SJCRH30 (cell line): ENCODE measurements around the gene RTP3. TPM values are rescaled to one million over a fixed set of nuclear protein-coding genes. Genes with fewer than 3 reads are reported as not detected.

ENCODE experiments used
- DNase-seq, 2 experiments: peaks; one replicate each; pipeline ENCODE4 v3.0.0-alpha.2; 2015 to 2020
- H3K27ac ChIP-seq: fragments of 250-450 bp; sonication (Bioruptor Pico); 2 replicates; pipeline ENCODE4 v1.5.1; 2020; ENCODE audit warnings: mild to moderate bottlenecking, moderate library complexity
- H3K27me3 ChIP-seq: fragments of 250-450 bp; sonication (Bioruptor Pico); 2 replicates; pipeline ENCODE4 v1.5.1; 2020; ENCODE audit warnings: mild to moderate bottlenecking, moderate library complexity
- H3K36me3 ChIP-seq: fragments of 250-450 bp; sonication (Bioruptor Pico); 2 replicates; pipeline ENCODE4 v1.5.1; 2020; ENCODE audit warnings: mild to moderate bottlenecking, moderate library complexity
- H3K4me1 ChIP-seq: fragments of 250-450 bp; sonication (Bioruptor Pico); 2 replicates; pipeline ENCODE4 v1.5.1; 2020; ENCODE audit warnings: mild to moderate bottlenecking, moderate library complexity
- H3K4me3 ChIP-seq: fragments of 250-450 bp; sonication (Bioruptor Pico); 2 replicates; pipeline ENCODE4 v1.5.1; 2020; ENCODE audit warnings: mild to moderate bottlenecking, moderate library complexity
- H3K9me3 ChIP-seq: fragments of 250-450 bp; sonication (Bioruptor Pico); replicated peaks from 2 replicates; pipeline ENCODE4 v1.5.1; 2020; ENCODE audit warnings: mild to moderate bottlenecking, moderate library complexity
- total RNA-seq: library from RNA; depleted of rRNA; stranded (reverse); fragments of >200 nt; shearing (Covaris generic); gene quantifications from 2 replicates; pipeline ENCODE4 v1.2.3, GENCODE V29; 2014; rRNA removed

The RTP3 gene
- total RNA-seq: not detected in 2 replicates

DNA sequence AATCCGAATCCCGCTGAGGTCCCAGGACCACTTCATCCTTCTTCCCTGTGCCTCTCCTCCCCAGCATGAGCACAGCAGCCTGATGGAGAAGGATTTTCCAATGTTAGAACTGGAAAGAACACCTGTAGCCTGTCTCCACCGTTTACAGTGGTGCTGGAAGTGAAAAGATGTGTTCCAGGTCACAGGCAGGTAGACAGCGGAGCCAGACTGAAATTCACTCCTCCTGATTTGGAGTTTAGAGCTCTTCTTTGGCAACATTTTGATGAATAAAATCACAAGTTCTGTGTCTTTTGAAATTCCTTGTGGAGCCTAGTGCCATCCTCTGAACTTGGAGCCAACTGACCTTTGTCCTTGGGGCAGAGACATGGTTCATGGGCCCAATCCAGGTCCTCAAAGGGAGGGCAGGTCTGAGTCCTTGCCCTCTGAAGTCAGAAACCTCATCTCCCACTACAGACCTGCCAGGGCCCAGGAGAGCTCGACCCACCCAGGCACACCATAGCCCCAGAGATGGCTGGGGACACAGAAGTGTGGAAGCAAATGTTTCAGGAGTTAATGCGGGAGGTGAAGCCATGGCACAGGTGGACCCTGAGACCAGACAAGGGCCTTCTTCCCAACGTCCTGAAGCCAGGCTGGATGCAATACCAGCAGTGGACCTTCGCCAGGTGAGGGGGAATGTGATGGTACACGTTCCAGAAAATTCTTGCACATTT is at the start of gene RTP3:
Gene RTP3 (plus strand): TSS at position 421 of the 710 bp plus-strand sequence. CDS start 87 bp downstream, at position 508.
- H3K27ac ChIP-seq: no peak within 1 kb of the TSS
- DNase-seq: no peak

DNA sequence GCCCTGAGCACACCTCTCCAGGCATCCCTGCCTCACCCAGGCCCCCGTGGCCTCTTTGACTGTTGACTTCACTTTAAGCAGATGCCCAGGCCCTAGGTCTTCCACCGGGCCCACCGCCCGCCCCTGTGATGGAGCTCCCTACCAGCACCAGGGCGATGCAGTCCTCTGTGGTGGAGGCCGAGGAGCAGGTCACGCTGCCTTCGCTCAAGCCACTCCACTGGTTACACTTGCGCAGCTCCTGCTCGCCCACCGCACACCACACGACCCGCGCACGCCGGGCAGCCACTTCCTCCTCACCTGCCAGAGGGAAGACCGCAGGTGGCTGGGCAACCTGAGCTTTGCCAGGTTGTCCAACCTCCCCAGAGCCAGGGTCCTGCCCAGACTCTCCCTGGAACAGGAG is 49.1 kb upstream of the RTP3 start:
- H3K27me3 ChIP-seq: no peaks in the 10 kb centered on the region
- no peaks in the 10 kb centered on the region for H3K4me1 ChIP-seq
- no peak for DNase-seq
- H3K27ac ChIP-seq: no peak overlapping the region
- no peaks in the 10 kb centered on the region for H3K9me3 ChIP-seq
- H3K36me3 ChIP-seq: no peaks in the 10 kb centered on the region
- H3K4me3 ChIP-seq: no peak overlapping the region

More for the DNA sequence above, at the start of gene RTP3:
- Histone ChIP-seq H3K27me3 (no peaks in the 10 kb centered on the region), H3K36me3 (no peaks in the 10 kb centered on the region), H3K9me3 (no peaks in the 10 kb centered on the region), H3K4me1 (peaks cover 4% of the 10 kb centered on the region), H3K4me3 (no peak within 1 kb of the TSS)

DNA sequence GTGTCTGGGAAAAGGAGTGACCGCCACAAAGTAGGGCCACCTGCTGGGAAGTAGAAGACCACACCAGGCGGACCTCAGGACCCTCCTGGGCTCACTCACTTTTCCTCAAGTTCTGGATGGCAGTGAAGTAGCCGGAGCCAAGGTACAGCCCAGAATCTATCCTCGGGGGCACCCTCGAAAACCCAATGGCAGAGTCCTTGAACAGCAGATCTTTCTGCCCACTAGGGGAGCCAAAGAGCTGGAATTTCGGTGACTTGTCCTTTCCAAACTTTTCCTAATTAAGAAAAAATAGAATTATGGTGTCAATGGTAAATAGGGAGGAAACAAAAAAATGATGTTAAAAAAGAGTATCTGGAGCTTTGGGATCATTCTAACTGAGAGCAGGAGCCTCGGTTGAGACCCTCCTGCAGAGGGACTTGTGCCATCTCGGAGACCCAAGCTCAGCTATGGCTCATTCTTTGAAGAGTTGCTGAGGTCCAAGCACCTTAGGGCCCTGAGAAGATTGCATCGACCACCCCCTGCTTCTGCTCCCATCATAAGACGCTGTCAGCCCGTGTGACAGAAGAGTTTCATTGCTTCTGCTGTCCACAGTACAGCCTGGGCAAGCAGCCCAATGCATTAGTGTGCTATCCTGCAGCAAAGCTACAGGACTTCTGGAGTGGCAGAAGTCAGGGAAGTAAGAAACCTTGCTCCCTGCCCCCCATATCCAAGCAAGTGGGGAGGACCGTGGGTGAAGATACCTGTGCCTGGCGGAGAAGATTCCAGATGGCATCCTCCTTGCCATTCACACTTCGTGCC is 47.8 kb upstream of the RTP3 start:
- Histone ChIP-seq H3K27me3 (no peaks in the 10 kb centered on the region), H3K27ac (no peak overlapping the region), H3K9me3 (no peaks in the 10 kb centered on the region), H3K4me3 (no peak overlapping the region), H3K36me3 (no peaks in the 10 kb centered on the region), H3K4me1 (no peaks in the 10 kb centered on the region)
- DNase-seq: peak in 1 of 2 experiments; percentile 22

DNA sequence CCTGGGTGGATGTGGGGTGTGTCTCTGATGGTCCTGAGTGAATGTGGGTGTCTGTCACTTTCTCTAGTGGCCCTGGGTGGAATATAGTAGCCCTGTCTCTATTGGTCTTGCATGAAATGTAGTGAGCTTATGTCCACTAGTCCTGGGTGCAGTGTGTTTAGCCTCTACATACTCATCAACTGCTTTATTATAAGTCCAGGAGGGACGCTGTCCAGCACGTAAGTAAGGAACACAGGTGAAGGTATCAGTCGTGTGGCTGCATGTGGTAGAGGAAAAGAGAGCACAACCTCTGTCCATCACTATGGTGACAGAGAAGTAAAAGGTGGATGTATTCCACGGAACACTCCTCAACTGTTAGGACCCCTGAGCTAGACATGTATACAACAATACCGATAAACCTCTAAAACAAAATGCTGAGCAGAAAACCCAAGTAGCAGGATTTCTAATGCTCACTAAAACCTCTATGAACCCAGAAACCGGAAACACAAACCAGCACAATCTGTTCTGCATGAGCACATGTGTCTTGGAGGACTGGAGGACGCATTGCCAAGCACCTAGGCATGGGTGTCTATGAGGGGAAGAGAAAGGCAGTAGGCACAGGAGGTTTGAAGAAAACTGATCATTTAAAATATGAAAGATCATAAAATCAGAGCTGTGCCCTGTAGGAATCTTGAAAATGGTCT is 44.1 kb upstream of the RTP3 start:
- no peak overlapping the region for H3K4me3 ChIP-seq

DNA sequence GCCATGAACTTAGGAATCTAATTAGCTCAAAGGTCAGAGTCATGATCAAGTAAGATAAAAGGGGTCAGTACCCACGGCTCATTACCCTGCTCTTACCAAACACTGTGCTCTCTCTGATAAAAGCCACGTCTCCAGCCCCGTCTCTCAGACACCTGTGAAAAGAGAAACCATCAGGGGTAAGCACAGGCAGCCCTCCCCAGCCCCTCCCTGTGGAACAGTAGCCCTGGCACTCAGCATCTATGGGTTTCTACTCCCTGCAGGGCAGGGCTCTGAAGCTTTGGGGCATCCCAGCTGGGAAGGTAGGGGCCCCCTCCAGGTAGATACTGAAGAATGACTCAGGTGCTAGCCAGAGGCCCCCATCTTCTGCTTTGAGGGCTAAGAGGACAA is 43.6 kb upstream of the RTP3 start:
- Histone ChIP-seq H3K9me3 (no peaks in the 10 kb centered on the region), H3K27me3 (no peaks in the 10 kb centered on the region), H3K27ac (no peak overlapping the region), H3K36me3 (no peaks in the 10 kb centered on the region), H3K4me1 (no peaks in the 10 kb centered on the region), H3K4me3 (no peak overlapping the region)
- DNase-seq: no peak

More for the DNA sequence above, 44.1 kb upstream of the RTP3 start:
- Histone ChIP-seq H3K27me3 (no peaks in the 10 kb centered on the region), H3K4me1 (no peaks in the 10 kb centered on the region), H3K9me3 (no peaks in the 10 kb centered on the region), H3K36me3 (no peaks in the 10 kb centered on the region), H3K27ac (no peak overlapping the region)
- no peak for DNase-seq

DNA sequence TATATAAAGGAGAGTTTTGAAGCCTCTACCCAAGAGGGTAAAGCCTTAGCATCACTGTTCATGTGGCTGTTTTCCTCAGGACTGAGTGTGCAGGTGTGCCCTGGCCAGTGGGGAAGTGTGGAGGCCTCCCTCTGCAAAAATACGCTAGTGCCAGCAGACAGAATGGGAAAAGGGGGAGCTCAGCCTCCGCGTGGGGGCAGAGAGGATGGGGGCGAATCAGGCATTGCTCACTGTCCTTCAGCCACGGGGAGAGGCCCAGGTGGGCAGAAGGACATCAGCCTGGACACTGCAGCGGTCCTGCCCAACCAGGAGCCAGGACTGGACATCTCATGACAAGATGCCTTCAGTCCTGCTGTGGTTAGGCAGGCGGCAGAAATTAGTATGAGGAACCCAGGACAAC is 43.2 kb upstream of the RTP3 start:
- DNase-seq: no peak
- no peak overlapping the region for H3K27ac ChIP-seq
- H3K9me3 ChIP-seq: no peaks in the 10 kb centered on the region
- H3K4me1 ChIP-seq: no peaks in the 10 kb centered on the region
- H3K27me3 ChIP-seq: no peaks in the 10 kb centered on the region
- no peaks in the 10 kb centered on the region for H3K36me3 ChIP-seq
- H3K4me3 ChIP-seq: no peak overlapping the region

DNA sequence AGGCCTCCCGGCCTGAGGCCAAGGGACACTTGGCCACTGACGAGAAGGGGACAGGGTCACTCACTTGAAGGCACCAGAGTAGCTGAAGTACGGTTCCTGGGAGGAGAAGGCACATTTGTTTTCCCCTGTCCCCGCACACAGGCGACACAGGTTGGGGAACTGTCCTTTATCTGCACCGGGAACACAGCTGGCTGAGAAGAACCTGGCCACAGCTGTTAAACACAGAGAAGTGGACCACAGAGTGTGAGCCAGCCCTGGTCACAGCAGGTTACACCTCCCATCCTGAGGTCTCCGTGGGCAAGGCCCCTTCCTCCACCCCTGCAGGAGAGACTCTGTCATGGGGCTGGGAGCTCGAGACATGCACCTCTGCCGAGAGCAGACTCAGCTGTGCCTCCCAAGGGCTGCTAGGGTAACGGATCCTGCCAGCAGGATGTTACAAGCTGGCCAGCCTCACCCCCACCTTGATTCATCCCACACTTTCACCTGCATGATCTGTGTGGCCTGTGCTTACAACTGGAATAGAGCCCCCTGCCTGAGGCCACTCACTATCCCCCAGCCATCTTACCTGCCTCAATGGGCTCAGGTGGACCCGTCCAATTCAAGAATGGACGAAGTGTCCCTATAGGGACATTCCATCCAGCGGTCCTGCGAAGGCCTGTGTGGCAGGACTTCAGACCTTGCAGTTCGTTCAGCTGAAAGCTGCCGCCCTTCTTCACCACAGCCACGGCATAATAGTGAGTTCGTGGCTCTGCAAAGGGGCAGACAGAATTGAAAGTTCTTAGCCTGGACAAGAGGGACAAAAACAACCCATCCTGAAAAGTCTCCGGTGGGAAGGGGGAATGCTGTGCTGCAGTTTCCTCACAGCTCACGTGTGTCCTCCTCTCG is 42.3 kb upstream of the RTP3 start:
- Histone ChIP-seq H3K36me3 (no peaks in the 10 kb centered on the region), H3K9me3 (no peaks in the 10 kb centered on the region), H3K4me3 (no peak overlapping the region), H3K27me3 (no peaks in the 10 kb centered on the region), H3K27ac (no peak overlapping the region), H3K4me1 (no peaks in the 10 kb centered on the region)
- DNase-seq: no peak

DNA sequence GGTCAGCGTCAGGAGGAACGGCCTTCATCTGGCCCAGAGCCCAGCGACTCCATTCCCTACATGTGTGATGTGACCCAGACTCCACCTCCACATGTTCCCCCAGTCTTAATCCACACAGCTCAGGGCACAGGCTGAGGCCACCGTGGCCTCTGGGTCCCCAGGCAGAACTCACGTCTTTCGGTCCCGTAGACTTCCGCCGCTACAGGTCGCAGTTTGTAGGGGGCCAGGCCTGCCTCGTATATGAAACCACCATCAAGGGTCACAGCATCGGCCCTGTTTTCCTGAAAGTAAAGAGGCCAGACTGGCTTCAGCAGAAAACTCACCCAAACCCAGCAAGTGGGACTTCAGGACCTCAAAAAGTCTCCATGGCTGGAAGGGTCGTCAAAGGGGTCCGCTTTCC is 41.7 kb upstream of the RTP3 start:
- Histone ChIP-seq H3K36me3 (no peaks in the 10 kb centered on the region), H3K9me3 (no peaks in the 10 kb centered on the region), H3K4me1 (no peaks in the 10 kb centered on the region), H3K4me3 (no peak overlapping the region), H3K27ac (no peak overlapping the region), H3K27me3 (no peaks in the 10 kb centered on the region)
- DNase-seq: no peak

DNA sequence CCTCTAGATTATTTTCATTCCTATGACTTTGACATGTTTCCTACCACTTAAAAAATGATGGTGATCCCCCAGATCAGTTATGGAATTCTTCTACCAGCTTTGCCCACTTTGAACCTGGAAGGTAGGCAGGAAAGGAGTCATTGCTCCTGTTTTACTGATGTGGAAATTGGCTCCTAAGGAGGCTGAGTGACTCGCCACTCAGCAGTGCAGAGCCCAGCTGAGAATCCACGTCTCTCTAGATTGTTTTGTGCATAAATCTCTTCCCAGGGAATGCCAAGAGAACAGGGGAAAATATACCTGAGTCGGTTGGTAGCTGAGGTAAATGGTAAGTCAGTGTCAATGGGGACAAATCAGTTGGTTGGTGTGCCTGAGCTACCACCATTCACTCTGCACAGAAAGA is 37.7 kb upstream of the RTP3 start:
- Histone ChIP-seq H3K27me3 (no peaks in the 10 kb centered on the region), H3K27ac (no peak overlapping the region), H3K9me3 (no peaks in the 10 kb centered on the region), H3K4me1 (no peaks in the 10 kb centered on the region), H3K4me3 (no peak overlapping the region), H3K36me3 (no peaks in the 10 kb centered on the region)
- no peak for DNase-seq

DNA sequence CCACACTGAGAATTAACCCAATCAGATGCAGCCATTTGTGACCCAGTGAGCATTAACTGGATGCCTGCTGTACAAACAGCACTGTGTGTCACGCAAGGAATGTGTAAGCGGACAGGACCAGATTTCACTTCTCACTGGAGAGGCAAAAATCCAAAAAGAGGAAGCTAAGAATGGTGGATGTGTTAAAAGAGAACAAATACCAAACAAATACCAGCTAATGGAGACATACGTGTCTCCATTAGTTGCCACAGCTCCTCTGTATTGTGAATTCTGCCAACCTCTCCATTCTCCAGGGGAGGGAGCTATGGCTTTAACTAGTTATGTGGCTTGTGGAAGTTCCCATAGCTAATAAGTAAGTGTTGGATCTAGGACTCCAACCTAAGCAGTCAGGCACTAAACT is 35.7 kb upstream of the RTP3 start:
- Histone ChIP-seq H3K27me3 (no peaks in the 10 kb centered on the region), H3K4me3 (no peak overlapping the region), H3K9me3 (no peaks in the 10 kb centered on the region), H3K36me3 (no peaks in the 10 kb centered on the region), H3K4me1 (no peaks in the 10 kb centered on the region), H3K27ac (no peak overlapping the region)
- peak in 1 of 2 experiments; percentile 4 for DNase-seq

DNA sequence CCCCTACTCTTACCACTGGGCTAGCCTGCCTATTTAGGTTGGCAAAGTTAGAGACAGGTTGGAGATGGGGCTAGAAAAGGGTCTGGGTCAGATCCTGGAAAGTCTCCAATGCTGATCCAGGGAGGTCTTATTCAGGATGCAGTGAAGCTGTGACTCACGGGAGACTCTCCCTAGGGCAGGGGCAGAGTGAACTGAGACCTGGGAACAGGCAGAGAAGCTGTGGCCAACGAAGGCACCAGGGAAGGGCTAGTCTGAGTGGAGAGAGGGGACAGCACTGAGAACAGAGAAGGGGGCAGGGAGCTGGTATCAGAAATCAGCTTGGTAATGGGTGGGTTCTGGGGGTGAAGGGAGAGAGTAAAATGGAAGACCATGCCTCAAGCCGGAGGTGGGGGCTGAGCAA is 35.3 kb upstream of the RTP3 start:
- H3K27ac ChIP-seq: no peak overlapping the region
- DNase-seq: no peak
- no peaks in the 10 kb centered on the region for H3K27me3 ChIP-seq

DNA sequence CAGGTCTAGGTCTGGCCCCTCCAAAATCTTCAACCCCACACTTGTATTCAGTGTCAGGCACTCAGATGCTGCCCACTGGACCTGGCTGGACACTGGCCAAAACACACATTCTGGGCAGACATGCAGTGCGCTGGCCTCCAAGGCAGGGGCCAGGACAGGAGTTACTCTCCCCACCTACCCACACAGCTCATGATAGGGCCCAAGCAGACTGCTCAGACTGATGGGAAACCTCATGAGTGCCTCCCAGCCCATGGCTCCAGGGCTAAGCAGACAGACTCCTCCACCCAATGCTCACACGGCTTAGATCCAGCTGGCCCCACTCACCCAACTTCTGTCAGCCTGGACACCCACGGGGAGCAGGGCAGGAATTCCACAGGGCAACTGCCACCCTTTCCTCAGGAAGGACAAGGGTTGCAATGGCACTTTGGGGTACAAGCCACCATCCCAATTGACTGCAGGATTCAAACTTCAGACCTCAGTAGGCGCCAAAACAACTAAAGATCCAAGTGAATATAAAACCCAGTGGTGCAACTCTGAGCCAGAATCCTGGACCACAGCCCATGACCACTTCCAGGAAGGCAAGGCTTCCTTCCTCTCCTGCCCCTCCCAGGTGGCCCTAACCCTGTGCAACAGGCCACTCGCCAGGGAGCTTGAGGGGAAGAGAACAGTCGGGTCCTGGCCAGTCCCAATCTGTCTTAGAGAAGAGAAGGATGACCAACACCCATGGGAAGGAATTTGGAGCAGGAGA is 34.5 kb upstream of the RTP3 start:
- no peak overlapping the region for H3K4me3 ChIP-seq
- no peaks in the 10 kb centered on the region for H3K4me1 ChIP-seq
- H3K27ac ChIP-seq: no peak overlapping the region
- H3K9me3 ChIP-seq: no peaks in the 10 kb centered on the region
- H3K27me3 ChIP-seq: no peaks in the 10 kb centered on the region
- DNase-seq: no peak
- H3K36me3 ChIP-seq: no peaks in the 10 kb centered on the region

More for the DNA sequence above, 35.3 kb upstream of the RTP3 start:
- Histone ChIP-seq H3K36me3 (no peaks in the 10 kb centered on the region), H3K4me1 (no peaks in the 10 kb centered on the region), H3K4me3 (no peak overlapping the region), H3K9me3 (no peaks in the 10 kb centered on the region)

DNA sequence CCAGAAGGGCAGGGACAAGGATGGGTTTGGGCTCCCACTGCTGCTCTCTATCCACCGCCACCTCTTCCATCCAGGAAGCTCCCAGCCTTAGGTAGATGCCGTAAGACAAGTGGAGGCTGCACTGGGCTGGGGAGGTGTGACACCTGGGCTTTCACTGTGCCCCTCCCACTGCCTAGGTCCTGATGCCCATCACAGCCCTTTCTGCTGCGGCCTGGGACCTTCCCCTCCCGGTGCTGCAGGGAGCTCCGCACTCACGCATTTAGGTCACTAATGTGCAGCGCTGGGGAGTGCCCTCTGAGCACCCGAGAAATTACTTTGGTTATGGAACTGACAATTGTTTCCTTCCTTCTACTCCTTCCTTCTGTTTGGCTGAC is 33.9 kb upstream of the RTP3 start:
- Histone ChIP-seq H3K27me3 (no peaks in the 10 kb centered on the region), H3K27ac (no peak overlapping the region), H3K4me3 (no peak overlapping the region), H3K9me3 (no peaks in the 10 kb centered on the region), H3K4me1 (no peaks in the 10 kb centered on the region), H3K36me3 (no peaks in the 10 kb centered on the region)
- DNase-seq: no peak
